ENCODE measurements around the gene GPR137B.

The GPR137B gene

GRCh38 chr1:236110137-236110536 is 32.2 kb upstream of the GPR137B start:
- H3K9me3 Mint-ChIP-seq, result no peaks in the 10 kb centered on the region
- no peaks in the 10 kb centered on the region for H3K36me3 Mint-ChIP-seq
- no peak overlapping the region for H3K4me3 Mint-ChIP-seq

GRCh38 chr1:236111527-236112331 is 30.6 kb upstream of the GPR137B start:
- H3K9me3 Mint-ChIP-seq, result no peaks in the 10 kb centered on the region
- H3K36me3 Mint-ChIP-seq, result no peaks in the 10 kb centered on the region
- no peaks in the 10 kb centered on the region for H3K4me1 Mint-ChIP-seq
- H3K4me3 Mint-ChIP-seq, result no peak overlapping the region
- no peaks in the 10 kb centered on the region for H3K27me3 Mint-ChIP-seq
- H3K27ac Mint-ChIP-seq, result no peak overlapping the region

More at GRCh38 chr1:236110137-236110536, 32.2 kb upstream of the GPR137B start:
- Mint-ChIP-seq H3K27ac (no peak overlapping the region), H3K27me3 (no peaks in the 10 kb centered on the region), H3K4me1 (no peaks in the 10 kb centered on the region)

- no peaks in the 10 kb centered on the region for H3K27me3 Mint-ChIP-seq
- H3K4me1 Mint-ChIP-seq, result no peaks in the 10 kb centered on the region
- no peaks in the 10 kb centered on the region for H3K36me3 Mint-ChIP-seq
- H3K9me3 Mint-ChIP-seq, result no peaks in the 10 kb centered on the region
- H3K4me3 Mint-ChIP-seq, result no peak overlapping the region
- H3K27ac Mint-ChIP-seq, result no peak overlapping the region
Measured at GRCh38 chr1:236112332-236112627, 30.1 kb upstream of the GPR137B start.

- no peaks in the 10 kb centered on the region for H3K9me3 Mint-ChIP-seq
- no peaks in the 10 kb centered on the region for H3K4me1 Mint-ChIP-seq
- H3K4me3 Mint-ChIP-seq, result no peak overlapping the region
- H3K36me3 Mint-ChIP-seq, result no peaks in the 10 kb centered on the region
- no peaks in the 10 kb centered on the region for H3K27me3 Mint-ChIP-seq
- H3K27ac Mint-ChIP-seq, result no peak overlapping the region
Measured at GRCh38 chr1:236113324-236114032, 28.9 kb upstream of the GPR137B start.

- H3K9me3 Mint-ChIP-seq, result no peaks in the 10 kb centered on the region
- H3K27me3 Mint-ChIP-seq, result no peaks in the 10 kb centered on the region
- no peaks in the 10 kb centered on the region for H3K36me3 Mint-ChIP-seq
- no peak overlapping the region for H3K27ac Mint-ChIP-seq
- no peaks in the 10 kb centered on the region for H3K4me1 Mint-ChIP-seq
- no peak overlapping the region for H3K4me3 Mint-ChIP-seq
Measured at GRCh38 chr1:236114076-236114747, 28.1 kb upstream of the GPR137B start.

- H3K9me3 Mint-ChIP-seq, result no peaks in the 10 kb centered on the region
- peaks cover 25% of the 10 kb centered on the region for H3K4me1 Mint-ChIP-seq
- H3K27ac Mint-ChIP-seq, result no peak overlapping the region
- H3K27me3 Mint-ChIP-seq, result no peaks in the 10 kb centered on the region
- no peak overlapping the region for H3K4me3 Mint-ChIP-seq
- H3K36me3 Mint-ChIP-seq, result no peaks in the 10 kb centered on the region
Measured at GRCh38 chr1:236117710-236118109, 24.6 kb upstream of the GPR137B start.

- Mint-ChIP-seq H3K4me3 (peak overlapping the region; percentile 45), H3K36me3 (no peaks in the 10 kb centered on the region), H3K27me3 (no peaks in the 10 kb centered on the region), H3K27ac (no peak overlapping the region), H3K9me3 (no peaks in the 10 kb centered on the region), H3K4me1 (peaks cover 25% of the 10 kb centered on the region)
Measured at GRCh38 chr1:236119943-236120484, 22.3 kb upstream of the GPR137B start.

GRCh38 chr1:236120721-236121153 is 21.6 kb upstream of the GPR137B start:
- Mint-ChIP-seq H3K9me3 (no peaks in the 10 kb centered on the region), H3K27me3 (no peaks in the 10 kb centered on the region), H3K36me3 (no peaks in the 10 kb centered on the region), H3K4me1 (peaks cover 25% of the 10 kb centered on the region), H3K27ac (peak overlapping the region; percentile 2), H3K4me3 (peak overlapping the region; percentile 76)

GRCh38 chr1:236122176-236122575 is 20.2 kb upstream of the GPR137B start:
- Mint-ChIP-seq H3K4me1 (peaks cover 25% of the 10 kb centered on the region), H3K4me3 (peak overlapping the region; percentile 35), H3K27me3 (no peaks in the 10 kb centered on the region)

GRCh38 chr1:236123563-236123962 is 18.8 kb upstream of the GPR137B start:
- peaks cover 25% of the 10 kb centered on the region for H3K4me1 Mint-ChIP-seq
- H3K36me3 Mint-ChIP-seq, result no peaks in the 10 kb centered on the region
- no peaks in the 10 kb centered on the region for H3K9me3 Mint-ChIP-seq
- H3K4me3 Mint-ChIP-seq, result no peak overlapping the region
- H3K27ac Mint-ChIP-seq, result no peak overlapping the region
- no peaks in the 10 kb centered on the region for H3K27me3 Mint-ChIP-seq

More at GRCh38 chr1:236122176-236122575, 20.2 kb upstream of the GPR137B start:
- no peak overlapping the region for H3K27ac Mint-ChIP-seq
- no peaks in the 10 kb centered on the region for H3K9me3 Mint-ChIP-seq
- no peaks in the 10 kb centered on the region for H3K36me3 Mint-ChIP-seq

- Mint-ChIP-seq H3K9me3 (no peaks in the 10 kb centered on the region), H3K27me3 (no peaks in the 10 kb centered on the region), H3K27ac (no peak overlapping the region), H3K4me3 (no peak overlapping the region), H3K36me3 (no peaks in the 10 kb centered on the region), H3K4me1 (peaks cover 23% of the 10 kb centered on the region)
Measured at GRCh38 chr1:236124965-236125364, 17.4 kb upstream of the GPR137B start.

- H3K27ac Mint-ChIP-seq, result no peak overlapping the region
- no peaks in the 10 kb centered on the region for H3K9me3 Mint-ChIP-seq
- H3K27me3 Mint-ChIP-seq, result peaks cover 2% of the 10 kb centered on the region
- no peaks in the 10 kb centered on the region for H3K36me3 Mint-ChIP-seq
- H3K4me1 Mint-ChIP-seq, result peaks cover 5% of the 10 kb centered on the region
- H3K4me3 Mint-ChIP-seq, result no peak overlapping the region
Measured at GRCh38 chr1:236127045-236127444, 15.3 kb upstream of the GPR137B start.

- H3K27ac Mint-ChIP-seq, result no peak overlapping the region
- H3K9me3 Mint-ChIP-seq, result no peaks in the 10 kb centered on the region
- no peak overlapping the region for H3K4me3 Mint-ChIP-seq
- H3K4me1 Mint-ChIP-seq, result no peaks in the 10 kb centered on the region
- no peaks in the 10 kb centered on the region for H3K36me3 Mint-ChIP-seq
- H3K27me3 Mint-ChIP-seq, result peaks cover 3% of the 10 kb centered on the region
Measured at GRCh38 chr1:236128646-236129178, 13.6 kb upstream of the GPR137B start.

GRCh38 chr1:236129306-236129705 is 13.0 kb upstream of the GPR137B start:
- H3K4me3 Mint-ChIP-seq, result no peak overlapping the region
- H3K4me1 Mint-ChIP-seq, result no peaks in the 10 kb centered on the region
- H3K27ac Mint-ChIP-seq, result no peak overlapping the region
- no peaks in the 10 kb centered on the region for H3K9me3 Mint-ChIP-seq
- H3K27me3 Mint-ChIP-seq, result peaks cover 4% of the 10 kb centered on the region
- H3K36me3 Mint-ChIP-seq, result no peaks in the 10 kb centered on the region

GRCh38 chr1:236130372-236130771 is 12.0 kb upstream of the GPR137B start:
- Mint-ChIP-seq H3K9me3 (no peaks in the 10 kb centered on the region), H3K27ac (no peak overlapping the region), H3K36me3 (no peaks in the 10 kb centered on the region), H3K4me1 (no peaks in the 10 kb centered on the region), H3K27me3 (peaks cover 4% of the 10 kb centered on the region), H3K4me3 (no peak overlapping the region)

Measured in activated naive CD4-positive, alpha-beta T cell treated with anti-CD3 and anti-CD28 coated beads, Interleukin-2, amount 50 U/mL, for 24 hours (primary cell).